Thyroid gland (tissue), 4 donors: ENCODE measurements around the gene RBFA.

Experiments
- CTCF ChIP-seq, 6 experiments: fragments of 200-600 bp in 3 of 6; fragments of 450-650 bp in 3 of 6; sonication (generic) in 3 of 6; IDR thresholded peaks; one replicate each; pipeline ENCODE4 v1.5.1; 2016 to 2019; ENCODE audit warnings: antibody characterized with exemption in 6 of 6, mild to moderate bottlenecking in 2 of 6, inconsistent platforms in 1 of 6, moderate library complexity in 1 of 6
- POLR2A ChIP-seq, 2 donors: fragments of 450-650 bp; IDR thresholded peaks; one replicate each; pipeline ENCODE4 v1.6.1; 2017; ENCODE audit warnings: antibody characterized with exemption in 2 of 2, mild to moderate bottlenecking in 2 of 2, moderate library complexity in 1 of 2

GRCh38 chr18:79987566-79987965 is 46.7 kb upstream of the RBFA start:
- no peak for TF ChIP-seq CTCF (IDR thresholded peaks at IDR 0.05)
- TF ChIP-seq POLR2A (IDR thresholded peaks at IDR 0.05), result no peak
